Measurements from ENCODE around the gene TMEM218. TPM values are rescaled to one million over a fixed set of nuclear protein-coding genes. Genes with fewer than 3 reads are reported as not detected.

TMEM218 gene
- total and polyA plus RNA-seq, 10 of the 15 experiments (the other 5 are each of a cell fraction or from before 2014, with no cell fraction given), result 11.2 to 50.3 (median 28.8) TPM

DNA sequence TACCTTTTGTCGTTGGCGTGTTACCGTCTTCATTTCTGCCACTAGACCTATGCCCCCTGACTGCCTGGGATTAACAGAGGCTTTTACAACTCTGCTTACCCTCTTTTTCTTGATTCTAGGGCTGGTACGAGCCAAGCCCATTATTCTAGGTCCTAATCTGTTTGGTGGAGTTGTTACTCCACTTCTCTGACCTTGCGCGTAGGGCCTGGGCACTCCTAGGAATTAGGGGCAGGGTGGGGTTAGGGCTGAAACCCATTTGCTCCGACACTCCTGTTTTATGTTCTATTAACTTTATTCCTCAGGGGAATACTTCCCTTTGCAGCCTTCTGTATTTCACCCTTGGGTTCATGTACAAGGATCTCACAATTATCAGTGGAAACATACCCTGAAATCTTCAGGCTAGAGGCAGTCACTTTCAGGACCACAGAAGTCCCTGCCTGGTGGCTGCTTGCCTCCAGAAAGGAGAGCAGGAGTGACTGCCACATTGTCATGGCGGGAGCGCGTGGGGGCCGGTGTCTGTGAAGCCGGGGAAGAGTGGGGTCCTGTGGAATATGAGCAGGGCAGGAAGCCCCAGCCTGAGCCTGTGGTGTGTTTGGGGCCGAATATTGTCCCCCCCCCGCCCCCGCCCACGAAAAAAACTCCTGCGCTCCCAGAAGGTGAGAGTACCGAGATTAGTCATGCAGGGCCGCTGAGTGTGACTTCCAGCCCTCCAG lies 49.1 kb downstream of the TMEM218 start (continued):
- TF ChIP-seq, protein P1, sequence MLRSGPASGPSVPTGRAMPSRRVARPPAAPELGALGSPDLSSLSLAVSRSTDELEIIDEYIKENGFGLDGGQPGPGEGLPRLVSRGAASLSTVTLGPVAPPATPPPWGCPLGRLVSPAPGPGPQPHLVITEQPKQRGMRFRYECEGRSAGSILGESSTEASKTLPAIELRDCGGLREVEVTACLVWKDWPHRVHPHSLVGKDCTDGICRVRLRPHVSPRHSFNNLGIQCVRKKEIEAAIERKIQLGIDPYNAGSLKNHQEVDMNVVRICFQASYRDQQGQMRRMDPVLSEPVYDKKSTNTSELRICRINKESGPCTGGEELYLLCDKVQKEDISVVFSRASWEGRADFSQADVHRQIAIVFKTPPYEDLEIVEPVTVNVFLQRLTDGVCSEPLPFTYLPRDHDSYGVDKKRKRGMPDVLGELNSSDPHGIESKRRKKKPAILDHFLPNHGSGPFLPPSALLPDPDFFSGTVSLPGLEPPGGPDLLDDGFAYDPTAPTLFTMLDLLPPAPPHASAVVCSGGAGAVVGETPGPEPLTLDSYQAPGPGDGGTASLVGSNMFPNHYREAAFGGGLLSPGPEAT (IDR thresholded peaks at IDR 0.05; ENCODE audit: low read depth), result peak; percentile 89
- TF ChIP-seq EGR1 (IDR thresholded peaks at IDR 0.05; ENCODE audit: borderline replicate concordance in 1 of 2, low read depth in 2 of 2, low read length in 2 of 2) (0 out of 3 replicates have a peak, but pooled peaks of 1 of the 2 experiments have one; percentile 23), SMAD5 (IDR thresholded peaks at IDR 0.05; ENCODE audit: low read depth) (no peak)
- TF ChIP-seq, protein P2, sequence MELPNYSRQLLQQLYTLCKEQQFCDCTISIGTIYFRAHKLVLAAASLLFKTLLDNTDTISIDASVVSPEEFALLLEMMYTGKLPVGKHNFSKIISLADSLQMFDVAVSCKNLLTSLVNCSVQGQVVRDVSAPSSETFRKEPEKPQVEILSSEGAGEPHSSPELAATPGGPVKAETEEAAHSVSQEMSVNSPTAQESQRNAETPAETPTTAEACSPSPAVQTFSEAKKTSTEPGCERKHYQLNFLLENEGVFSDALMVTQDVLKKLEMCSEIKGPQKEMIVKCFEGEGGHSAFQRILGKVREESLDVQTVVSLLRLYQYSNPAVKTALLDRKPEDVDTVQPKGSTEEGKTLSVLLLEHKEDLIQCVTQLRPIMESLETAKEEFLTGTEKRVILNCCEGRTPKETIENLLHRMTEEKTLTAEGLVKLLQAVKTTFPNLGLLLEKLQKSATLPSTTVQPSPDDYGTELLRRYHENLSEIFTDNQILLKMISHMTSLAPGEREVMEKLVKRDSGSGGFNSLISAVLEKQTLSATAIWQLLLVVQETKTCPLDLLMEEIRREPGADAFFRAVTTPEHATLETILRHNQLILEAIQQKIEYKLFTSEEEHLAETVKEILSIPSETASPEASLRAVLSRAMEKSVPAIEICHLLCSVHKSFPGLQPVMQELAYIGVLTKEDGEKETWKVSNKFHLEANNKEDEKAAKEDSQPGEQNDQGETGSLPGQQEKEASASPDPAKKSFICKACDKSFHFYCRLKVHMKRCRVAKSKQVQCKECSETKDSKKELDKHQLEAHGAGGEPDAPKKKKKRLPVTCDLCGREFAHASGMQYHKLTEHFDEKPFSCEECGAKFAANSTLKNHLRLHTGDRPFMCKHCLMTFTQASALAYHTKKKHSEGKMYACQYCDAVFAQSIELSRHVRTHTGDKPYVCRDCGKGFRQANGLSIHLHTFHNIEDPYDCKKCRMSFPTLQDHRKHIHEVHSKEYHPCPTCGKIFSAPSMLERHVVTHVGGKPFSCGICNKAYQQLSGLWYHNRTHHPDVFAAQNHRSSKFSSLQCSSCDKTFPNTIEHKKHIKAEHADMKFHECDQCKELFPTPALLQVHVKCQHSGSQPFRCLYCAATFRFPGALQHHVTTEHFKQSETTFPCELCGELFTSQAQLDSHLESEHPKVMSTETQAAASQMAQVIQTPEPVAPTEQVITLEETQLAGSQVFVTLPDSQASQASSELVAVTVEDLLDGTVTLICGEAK (IDR thresholded peaks at IDR 0.05; ENCODE audit: borderline replicate concordance), result no peak
